HCT116 (cell line): ENCODE measurements around the gene RCOR1.

ENCODE experiments used
- EZH2phosphoT487 ChIP-seq: fragments of 200-600 bp; IDR thresholded peaks from 2 replicates; pipeline ENCODE4 v1.6.1; 2018; ENCODE audit warnings: antibody characterized with exemption, borderline replicate concordance
- POLR2A ChIP-seq: IDR thresholded peaks from 2 replicates; pipeline ENCODE4 v1.7.0; 2011; ENCODE audit warnings: borderline replicate concordance; ENCODE audit not compliant: insufficient read depth, insufficient read length; ENCODE audit errors: extremely low read depth
- POLR2AphosphoS5 ChIP-seq: IDR thresholded peaks from 2 replicates; pipeline ENCODE4 v1.6.1; 2011; ENCODE audit warnings: mild to moderate bottlenecking, low read depth, low read length, moderate library complexity
- YY1 ChIP-seq: IDR thresholded peaks from 2 replicates; pipeline ENCODE4 v1.6.1; 2011; ENCODE audit warnings: low read length, low read depth, moderate library complexity, mild to moderate bottlenecking; ENCODE audit not compliant: insufficient replicate concordance; ENCODE audit errors: extremely low read depth

- TF ChIP-seq EZH2phosphoT487 (no peak), POLR2A (no peak), POLR2AphosphoS5 (no peak), YY1 (no peak)
Measured at GRCh38 chr14:102737402-102738372, 145.2 kb downstream of the RCOR1 start.
